ENCODE measurements around the gene H2BK1.

The H2BK1 gene

GRCh38 chr7:151231080-151231479 lies 20.8 kb upstream of the H2BK1 start:
- no peak for DNase-seq

- DNase-seq, result no peak
Observed at GRCh38 chr7:151229249-151229648, 19.0 kb upstream of the H2BK1 start.

- no peak for DNase-seq
Observed at GRCh38 chr7:151228024-151228866, 18.0 kb upstream of the H2BK1 start.

DNA sequence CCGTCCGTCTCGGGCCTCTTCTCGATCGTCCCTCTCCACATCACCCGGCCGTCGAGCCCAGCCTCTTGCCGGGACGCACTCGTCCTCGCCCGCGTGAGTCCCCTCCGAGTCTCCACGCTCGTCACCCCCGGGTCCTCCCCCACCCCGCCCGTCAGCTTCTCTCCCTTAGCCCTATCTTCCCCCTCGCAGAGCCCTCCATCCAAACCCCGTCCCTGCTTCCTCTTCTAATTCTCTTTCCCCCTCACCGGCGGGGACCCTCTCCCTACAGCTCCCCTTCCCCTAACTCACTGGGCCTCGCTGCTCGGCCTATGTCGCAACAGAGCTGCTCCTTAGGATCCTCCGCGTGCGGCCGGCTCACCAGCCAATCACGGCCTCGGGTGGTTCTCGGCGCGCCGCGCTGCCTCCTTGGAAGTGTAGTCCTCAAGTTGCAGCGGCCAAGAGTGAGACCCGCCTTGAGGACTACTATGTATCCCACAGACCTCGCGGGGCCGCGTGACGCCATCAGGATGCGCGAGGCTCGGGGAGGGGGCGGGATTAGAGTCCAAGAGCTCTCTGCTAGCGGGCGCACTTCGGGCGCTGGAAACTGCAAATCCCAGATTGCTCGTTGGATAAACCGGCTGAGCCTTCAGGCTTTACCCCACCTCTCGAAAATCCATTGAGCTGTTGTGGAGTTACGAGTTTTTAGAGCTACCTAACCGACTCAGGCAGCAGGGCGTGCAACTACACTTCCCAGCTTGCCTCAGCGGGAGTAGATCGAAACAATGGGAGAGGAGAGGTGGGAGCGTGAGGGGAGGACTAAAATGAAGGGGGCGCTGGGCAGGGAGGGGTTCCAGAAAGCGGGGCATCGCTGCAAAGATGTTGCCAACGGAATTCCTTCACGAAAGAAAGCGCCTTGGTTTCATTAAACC lies 16.8 kb upstream of the H2BK1 start, which contains the start of gene ABCF2:
Gene ABCF2, minus strand, starts transcription at position 331 of the 908 bp plus-strand sequence. CDS start 747 bp downstream, outside the sequence.
- peak; percentile 91 for DNase-seq

- no peak for DNase-seq
Observed at GRCh38 chr7:151226560-151226874, 16.2 kb upstream of the H2BK1 start.

DNA sequence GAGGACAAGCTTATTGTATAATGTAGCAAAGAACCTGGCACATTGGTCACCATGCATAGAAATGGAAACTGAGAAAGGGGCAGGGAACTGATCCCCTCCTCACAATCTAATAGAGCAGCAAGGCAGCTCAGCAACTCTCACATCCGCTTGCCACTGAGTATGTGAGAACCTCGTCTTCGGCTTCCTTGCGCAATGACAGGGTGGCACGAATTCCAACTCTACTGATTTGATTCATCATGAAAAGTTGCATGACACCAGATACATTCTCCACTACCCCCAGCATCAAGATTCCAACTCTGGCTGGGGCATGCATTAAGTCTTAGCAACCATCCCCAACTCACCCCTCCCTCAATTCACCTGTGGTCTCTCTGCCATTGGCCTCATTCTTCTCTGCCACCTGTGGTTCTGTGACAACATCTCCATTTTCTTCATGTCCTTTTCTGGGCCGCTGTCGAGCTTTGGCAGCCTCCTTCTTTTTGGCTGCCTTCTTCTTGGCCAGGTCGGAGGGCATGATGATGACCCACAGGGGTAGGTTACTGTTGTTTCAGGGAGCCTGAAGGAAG lies 15.7 kb upstream of the H2BK1 start:
- no peak for DNase-seq

- no peak for DNase-seq
Observed at GRCh38 chr7:151223728-151224127, 13.4 kb upstream of the H2BK1 start.

- no peak for DNase-seq
Observed at GRCh38 chr7:151218170-151218569, 7.9 kb upstream of the H2BK1 start.

- no peak for DNase-seq
Observed at GRCh38 chr7:151215396-151215795, 5.1 kb upstream of the H2BK1 start.

GRCh38 chr7:151213826-151214225 lies 3.5 kb upstream of the H2BK1 start:
- DNase-seq, result no peak

DNA sequence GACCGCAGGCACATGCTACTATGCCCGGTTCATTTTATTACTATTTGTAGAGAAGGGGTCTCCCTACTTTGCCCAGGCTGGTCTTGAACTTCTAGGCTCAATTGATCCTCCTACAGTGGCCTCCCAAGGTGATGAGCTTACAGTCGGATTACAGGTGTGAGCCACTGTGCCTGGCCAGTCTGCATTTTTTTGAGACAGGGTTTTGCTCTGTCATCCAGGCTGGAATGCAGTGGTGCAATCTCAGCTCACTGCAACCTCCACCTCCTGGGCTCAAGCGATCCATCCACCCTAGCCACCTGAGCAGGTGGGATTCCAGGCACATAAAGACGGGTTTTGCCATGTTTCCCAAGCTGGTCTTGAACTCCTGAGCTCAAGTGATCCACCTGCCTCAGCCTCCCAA lies 2.3 kb upstream of the H2BK1 start:
- no peak for DNase-seq

- DNase-seq, result no peak
Observed at GRCh38 chr7:151211155-151211772, 976 bp upstream of the H2BK1 start.

GRCh38 chr7:151209588-151209987 lies 700 bp downstream of the H2BK1 start:
- no peak for DNase-seq

GRCh38 chr7:151208253-151208862 lies 1.9 kb downstream of the H2BK1 start:
- DNase-seq, result no peak

GRCh38 chr7:151207804-151208203 lies 2.5 kb downstream of the H2BK1 start:
- no peak for DNase-seq

- DNase-seq, result no peak
Observed at GRCh38 chr7:151207315-151207714, 3.0 kb downstream of the H2BK1 start.

- no peak for DNase-seq
Observed at GRCh38 chr7:151206914-151207313, 3.4 kb downstream of the H2BK1 start.

DNA sequence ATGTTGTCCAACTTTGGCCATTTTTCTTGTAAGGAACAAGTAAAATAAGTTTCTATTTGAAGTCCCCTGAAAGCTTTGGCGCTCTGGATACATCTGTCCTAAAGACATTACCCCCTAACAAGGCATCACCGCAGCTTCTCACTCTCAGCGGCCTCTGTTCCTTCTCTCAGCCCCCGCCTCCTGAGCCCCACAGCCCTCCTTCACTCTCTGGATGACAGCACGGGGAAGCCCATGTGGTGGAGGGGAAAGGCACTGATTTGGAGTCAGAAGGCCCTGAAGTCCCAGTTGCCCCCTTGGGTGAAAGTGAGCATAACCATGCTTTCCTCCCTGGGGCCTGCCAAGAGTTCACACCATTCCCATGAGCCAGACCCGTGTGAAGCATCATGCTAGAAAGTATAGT lies 4.6 kb downstream of the H2BK1 start:
- DNase-seq, result no peak

GRCh38 chr7:151204383-151205032 lies 5.8 kb downstream of the H2BK1 start:
- DNase-seq, result no peak

- no peak for DNase-seq
Observed at GRCh38 chr7:151202836-151203235, 7.5 kb downstream of the H2BK1 start.

GRCh38 chr7:151201751-151202150 lies 8.5 kb downstream of the H2BK1 start:
- DNase-seq, result no peak

- DNase-seq, result no peak
Observed at GRCh38 chr7:151201344-151201743, 8.9 kb downstream of the H2BK1 start.

All from NCI-H1048 (cell line).